Subcutaneous abdominal adipose tissue (tissue), 5 donors: ENCODE data around the gene FXYD5.

ENCODE experiments used
- H3K27ac ChIP-seq: one replicate; pipeline ENCODE4 v1.7.0; 2013; ENCODE audit warnings: low read depth, mild to moderate bottlenecking, inconsistent platforms, low read length, moderate library complexity
- H3K27me3 ChIP-seq, 5 donors: one replicate each; pipeline ENCODE4 v1.7.0; 2013; ENCODE audit warnings: low read length in 5 of 5, inconsistent platforms in 1 of 5; ENCODE audit not compliant: control insufficient read depth in 5 of 5, insufficient read depth in 4 of 5
- H3K36me3 ChIP-seq, 5 donors: one replicate each; pipeline ENCODE4 v1.7.0; 2013; ENCODE audit warnings: low read length in 5 of 5; ENCODE audit not compliant: control insufficient read depth in 5 of 5, insufficient read depth in 5 of 5
- H3K4me1 ChIP-seq, 5 donors: one replicate each; pipeline ENCODE4 v1.7.0; 2013; ENCODE audit warnings: low read length in 5 of 5, mild to moderate bottlenecking in 3 of 5, moderate library complexity in 1 of 5; ENCODE audit not compliant: control insufficient read depth in 5 of 5, insufficient read depth in 5 of 5
- H3K4me3 ChIP-seq, 5 donors: one replicate each; pipeline ENCODE4 v1.7.0; 2013; ENCODE audit warnings: low read length in 5 of 5, low read depth in 1 of 5
- H3K9ac ChIP-seq, 5 donors: one replicate each; pipeline ENCODE4 v1.7.0; 2013; ENCODE audit warnings: low read length in 5 of 5, mild to moderate bottlenecking in 4 of 5, moderate library complexity in 3 of 5
- H3K9me3 ChIP-seq, 5 donors: one replicate each; pipeline ENCODE4 v1.7.0; 2013; ENCODE audit warnings: low read length in 5 of 5; ENCODE audit not compliant: control insufficient read depth in 5 of 5
- donor health status: healthy.
- donor health status: healthy.
- donor health status: healthy.
- donor health status: healthy.
- donor health status: healthy.

The FXYD5 gene

DNA sequence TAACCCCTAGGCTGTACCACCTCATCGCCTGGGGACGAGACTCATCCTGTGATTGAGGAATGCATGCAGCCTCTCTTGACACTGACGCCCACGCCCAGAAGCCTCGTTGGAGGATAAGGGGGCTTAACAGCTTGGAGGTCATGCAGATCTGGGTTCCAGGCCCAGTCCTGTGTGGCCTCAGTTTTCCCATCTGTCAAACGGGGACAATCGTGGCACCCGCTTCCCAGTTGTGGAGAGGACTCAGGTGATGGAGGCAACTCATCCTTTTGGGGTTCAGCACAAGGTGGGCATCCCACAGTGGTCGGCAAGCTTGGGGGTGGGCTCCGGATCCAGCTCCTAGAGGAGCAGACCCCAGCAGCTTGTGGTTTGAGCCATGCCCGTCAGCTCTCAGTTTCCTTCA is 18.3 kb upstream of the FXYD5 start:
- Histone ChIP-seq H3K4me1 (peaks cover 6 to 55% (median 44%) of the 10 kb centered on the region in 5 donors), H3K9me3 (no peaks in the 10 kb centered on the region), H3K36me3 (no peaks in the 10 kb centered on the region), H3K27me3 (no peaks in the 10 kb centered on the region), H3K4me3 (no peak overlapping the region), H3K9ac (no peak overlapping the region), H3K27ac (no peak overlapping the region)

DNA sequence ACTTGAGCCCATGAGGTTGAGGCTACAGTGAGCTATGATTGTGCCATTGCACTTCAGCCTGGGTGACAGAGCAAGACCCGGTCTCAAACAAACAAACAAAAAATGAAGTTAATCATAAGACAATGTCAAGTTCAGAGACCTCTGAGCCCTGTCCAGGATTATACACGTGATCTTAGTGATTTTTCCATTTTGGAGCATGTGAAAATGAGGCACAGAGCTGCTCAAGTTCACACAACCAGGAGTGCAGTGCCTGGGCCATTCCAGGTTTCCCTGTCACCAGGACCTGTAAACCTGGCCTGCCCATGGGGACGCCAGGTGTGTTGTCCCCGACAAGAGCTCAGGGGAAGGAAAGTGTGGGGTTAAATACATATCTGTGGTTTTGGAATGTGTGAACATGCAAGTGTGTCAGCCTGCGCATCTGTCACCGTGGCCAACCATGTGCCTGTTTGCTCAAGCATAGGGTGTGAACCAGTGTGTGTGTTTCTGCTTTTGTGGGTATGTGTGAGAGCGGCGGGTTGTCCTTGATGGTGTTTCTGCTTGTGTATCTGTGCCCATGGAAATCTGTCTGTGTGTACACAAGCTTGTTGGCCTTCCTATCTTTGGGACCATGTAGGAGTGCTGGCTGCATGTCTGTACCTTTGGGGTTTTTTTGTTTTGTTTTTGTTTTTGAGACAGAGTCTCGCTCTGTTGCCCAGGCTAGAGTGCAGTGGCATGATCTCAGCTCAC is 17.4 kb upstream of the FXYD5 start:
- H3K4me1 ChIP-seq: peaks cover 6 to 64% (median 52%) of the 10 kb centered on the region in 5 donors
- no peak overlapping the region for H3K27ac ChIP-seq
- no peak overlapping the region for H3K9ac ChIP-seq
- peaks cover 0 to 2% (median 0%) of the 10 kb centered on the region in 5 donors for H3K27me3 ChIP-seq
- no peaks in the 10 kb centered on the region for H3K9me3 ChIP-seq
- H3K4me3 ChIP-seq: no peak overlapping the region
- H3K36me3 ChIP-seq: no peaks in the 10 kb centered on the region

GRCh38 chr19:35138305-35138892 is 16.1 kb upstream of the FXYD5 start, which contains the start of gene FXYD1:
FXYD1 (plus strand) TSS chr19:35138824; CDS start chr19:35140080, 1,256 bp downstream.
- Histone ChIP-seq H3K27me3 (peaks cover 0 to 3% (median 0%) of the 10 kb centered on the region in 5 donors), H3K9me3 (no peaks in the 10 kb centered on the region), H3K36me3 (no peaks in the 10 kb centered on the region), H3K27ac (peak within 1 kb of the TSS; percentile 76), H3K9ac (peak within 1 kb of the TSS; percentile 33 to 75 (median 56)), H3K4me1 (peaks cover 6 to 70% (median 58%) of the 10 kb centered on the region in 5 donors), H3K4me3 (peak within 1 kb of the TSS; percentile 45 to 73 (median 65))

DNA sequence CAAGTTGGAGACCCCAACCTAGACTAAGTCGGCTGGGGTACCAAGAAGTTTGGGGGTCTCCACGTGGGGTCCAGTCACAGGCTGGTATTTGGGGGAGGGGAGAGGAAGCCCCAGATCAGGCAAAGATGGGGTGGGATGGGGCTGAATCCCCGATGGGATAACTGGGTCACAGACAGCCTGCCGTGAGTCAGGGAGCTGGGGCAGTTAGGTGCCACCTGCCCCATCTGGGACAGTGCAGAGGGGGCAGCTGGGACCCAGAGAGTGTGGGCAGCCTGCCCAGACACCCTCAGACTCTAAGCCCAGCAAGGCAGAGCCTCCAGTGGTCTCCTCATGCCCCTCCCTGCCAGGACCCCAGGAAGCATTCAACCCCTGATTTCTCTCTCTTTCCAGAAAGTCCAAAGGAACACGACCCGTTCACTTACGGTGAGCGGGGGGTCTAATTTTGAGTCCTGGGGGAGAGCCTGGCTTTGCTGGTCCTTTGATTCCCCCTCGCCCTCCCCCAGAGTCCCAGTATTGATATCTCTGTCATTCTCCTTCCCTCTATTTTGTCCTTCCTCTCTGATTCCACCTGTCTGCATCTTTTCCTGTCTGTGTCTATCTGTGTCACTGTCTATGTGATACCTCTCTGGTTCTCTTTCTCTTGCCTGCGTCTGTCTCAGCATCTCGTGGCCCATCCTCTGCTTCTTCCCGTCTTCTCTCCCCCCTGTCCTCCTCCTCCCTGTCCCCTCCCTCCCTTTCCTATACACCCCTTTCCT is 14.2 kb upstream of the FXYD5 start:
- Histone ChIP-seq H3K27me3 (peaks cover 0 to 3% (median 0%) of the 10 kb centered on the region in 5 donors), H3K36me3 (no peaks in the 10 kb centered on the region), H3K9me3 (no peaks in the 10 kb centered on the region), H3K4me3 (peak overlapping the region; percentile 17 to 67 (median 55)), H3K9ac (peak overlapping the region in 2 of 5 donors; percentile 34 to 42), H3K27ac (peak overlapping the region; percentile 76), H3K4me1 (peaks cover 6 to 60% (median 59%) of the 10 kb centered on the region in 5 donors)

GRCh38 chr19:35140962-35141836 is 13.3 kb upstream of the FXYD5 start:
- Histone ChIP-seq H3K9ac (no peak overlapping the region), H3K4me3 (peak overlapping the region; percentile 17 to 67 (median 55)), H3K27ac (peak overlapping the region; percentile 76), H3K27me3 (peaks cover 0 to 3% (median 0%) of the 10 kb centered on the region in 5 donors), H3K36me3 (no peaks in the 10 kb centered on the region), H3K9me3 (no peaks in the 10 kb centered on the region), H3K4me1 (peaks cover 5 to 55% (median 52%) of the 10 kb centered on the region in 5 donors)

DNA sequence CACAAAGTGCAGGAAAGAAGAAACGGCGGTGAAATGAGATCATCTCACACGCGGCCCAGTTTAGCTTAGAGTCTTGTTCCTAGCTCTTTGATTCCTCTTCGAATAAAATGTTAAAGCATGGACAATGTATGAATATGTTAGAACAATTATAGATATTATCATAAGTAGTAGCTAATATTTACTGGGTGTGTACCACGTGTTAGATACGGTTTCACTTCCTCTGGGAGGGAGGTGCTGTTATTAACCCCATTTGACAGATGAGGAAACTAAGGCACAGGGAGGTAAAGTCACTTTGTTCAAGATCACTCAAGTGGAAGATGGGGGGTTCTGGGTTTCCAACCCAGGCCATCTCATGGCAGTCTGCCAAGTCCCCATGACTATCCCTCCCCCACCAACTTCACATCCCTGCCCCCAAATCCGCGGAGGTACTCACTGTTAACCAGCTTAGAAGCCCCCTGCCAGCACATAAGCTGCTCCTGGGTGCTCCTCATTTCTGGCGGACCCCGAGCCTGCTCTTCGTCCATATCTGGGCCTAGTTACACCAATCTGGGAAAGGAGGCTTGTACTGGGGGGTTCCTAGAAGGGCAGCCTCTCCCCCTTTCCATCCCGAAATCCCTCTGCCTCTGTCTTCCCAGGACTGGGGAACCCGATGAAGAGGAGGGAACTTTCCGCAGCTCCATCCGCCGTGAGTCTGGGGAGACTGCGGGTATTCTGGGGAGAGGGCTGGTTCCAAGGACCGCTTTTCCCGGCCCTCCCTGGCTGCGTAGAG is 12.5 kb upstream of the FXYD5 start:
- Histone ChIP-seq H3K27ac (no peak overlapping the region), H3K9ac (no peak overlapping the region), H3K4me3 (peak overlapping the region in 1 of 5 donors; percentile 22), H3K4me1 (peaks cover 5 to 55% (median 50%) of the 10 kb centered on the region in 5 donors), H3K36me3 (no peaks in the 10 kb centered on the region), H3K9me3 (no peaks in the 10 kb centered on the region), H3K27me3 (peaks cover 0 to 3% (median 0%) of the 10 kb centered on the region in 5 donors)

- peaks cover 5 to 50% (median 46%) of the 10 kb centered on the region in 5 donors for H3K4me1 ChIP-seq
Observed at GRCh38 chr19:35142606-35143230, 11.8 kb upstream of the FXYD5 start.

GRCh38 chr19:35143231-35143715 is 11.3 kb upstream of the FXYD5 start, which contains the start of gene FXYD7:
FXYD7 (plus strand) TSS chr19:35143255; CDS start chr19:35143334, 79 bp downstream.
- Histone ChIP-seq H3K27me3 (peaks cover 0 to 3% (median 0%) of the 10 kb centered on the region in 5 donors), H3K9ac (no peak within 1 kb of the TSS), H3K9me3 (no peaks in the 10 kb centered on the region), H3K4me1 (peaks cover 5 to 45% (median 41%) of the 10 kb centered on the region in 5 donors), H3K36me3 (no peaks in the 10 kb centered on the region), H3K4me3 (no peak within 1 kb of the TSS), H3K27ac (no peak within 1 kb of the TSS)

More at GRCh38 chr19:35142606-35143230, 11.8 kb upstream of the FXYD5 start:
- no peaks in the 10 kb centered on the region for H3K36me3 ChIP-seq
- peaks cover 0 to 3% (median 0%) of the 10 kb centered on the region in 5 donors for H3K27me3 ChIP-seq
- no peak overlapping the region for H3K27ac ChIP-seq
- no peak overlapping the region for H3K9ac ChIP-seq
- H3K9me3 ChIP-seq: no peaks in the 10 kb centered on the region
- no peak overlapping the region for H3K4me3 ChIP-seq
